Activated T-cell treated with anti-CD3 and anti-CD28 coated beads, Interleukin-2, amount 50 U/mL, for 4 hours (primary cell): Measurements from ENCODE around the gene SDR42E1. TPM values are rescaled to one million over a fixed set of nuclear protein-coding genes. Genes with fewer than 3 reads are reported as not detected.

Experiments used
- ATAC-seq, 2 donors: fragments of 200-7000 bp; cut with Tn5 transposase; one replicate each; pipeline ENCODE4 v1.10.0; 2021
- DNase-seq: peaks from one replicate; pipeline ENCODE4 v3.0.0-alpha.2; 2020
- H3K27me3 Mint-ChIP-seq: one replicate; pipeline ENCODE4 v1.8.0; 2021; ENCODE audit warnings: low read depth, mixed read lengths
- H3K36me3 Mint-ChIP-seq: one replicate; pipeline ENCODE4 v1.8.0; 2022; ENCODE audit warnings: mixed read lengths; ENCODE audit not compliant: insufficient read depth
- H3K4me1 Mint-ChIP-seq: one replicate; pipeline ENCODE4 v1.8.0; 2021; ENCODE audit warnings: low read depth, mixed read lengths
- H3K4me3 Mint-ChIP-seq: one replicate; pipeline ENCODE4 v1.8.0; 2021; ENCODE audit warnings: mild to moderate bottlenecking, moderate library complexity, mixed read lengths
- H3K9me3 Mint-ChIP-seq: one replicate; pipeline ENCODE4 v1.8.0; 2021; ENCODE audit warnings: mixed read lengths
- total RNA-seq, 3 donors: library from RNA; stranded (reverse); gene quantifications; one replicate each; pipeline ENCODE4 v1.2.1, GENCODE V29; 2021

Gene SDR42E1
- total RNA-seq: 1 to 10 TPM; 2.0 to 5.7 (median 5.5) TPM

GRCh38 chr16:82011199-82011641, at the start of gene SDR42E1:
Gene SDR42E1, minus strand, starts transcription at chr16:82011470. Its CDS starts 10,612 bp downstream, at chr16:82000858.
- Mint-ChIP-seq H3K9me3 (peaks cover 20% of the 10 kb centered on the region), H3K36me3 (peaks cover 6% of the 10 kb centered on the region), H3K4me3 (peak within 1 kb of the TSS; percentile 78), H3K27me3 (peaks cover 17% of the 10 kb centered on the region), H3K4me1 (peaks cover 11% of the 10 kb centered on the region)
- ATAC-seq: peak; percentile 88 to 92
- DNase-seq: peak; percentile 58

GRCh38 chr16:82059983-82060421, 48.7 kb upstream of the SDR42E1 start:
- no peak for ATAC-seq
- DNase-seq: no peak
- Mint-ChIP-seq H3K36me3 (no peaks in the 10 kb centered on the region), H3K4me3 (no peak overlapping the region), H3K4me1 (no peaks in the 10 kb centered on the region), H3K27me3 (peaks cover 5% of the 10 kb centered on the region), H3K9me3 (no peaks in the 10 kb centered on the region)

GRCh38 chr16:82059161-82059982, 48.1 kb upstream of the SDR42E1 start:
- no peak for ATAC-seq
- H3K9me3 Mint-ChIP-seq: no peaks in the 10 kb centered on the region
- H3K27me3 Mint-ChIP-seq: peaks cover 5% of the 10 kb centered on the region
- H3K4me3 Mint-ChIP-seq: no peak overlapping the region
- no peaks in the 10 kb centered on the region for H3K36me3 Mint-ChIP-seq
- DNase-seq: no peak
- no peaks in the 10 kb centered on the region for H3K4me1 Mint-ChIP-seq

- H3K36me3 Mint-ChIP-seq: no peaks in the 10 kb centered on the region
- no peak for DNase-seq
- H3K27me3 Mint-ChIP-seq: peaks cover 5% of the 10 kb centered on the region
- H3K4me3 Mint-ChIP-seq: no peak overlapping the region
- no peaks in the 10 kb centered on the region for H3K9me3 Mint-ChIP-seq
- ATAC-seq: no peak
- no peaks in the 10 kb centered on the region for H3K4me1 Mint-ChIP-seq
Observed at GRCh38 chr16:82056550-82056896, 45.3 kb upstream of the SDR42E1 start.

GRCh38 chr16:82055728-82056549, 44.7 kb upstream of the SDR42E1 start:
- Mint-ChIP-seq H3K9me3 (no peaks in the 10 kb centered on the region), H3K4me1 (no peaks in the 10 kb centered on the region), H3K36me3 (no peaks in the 10 kb centered on the region), H3K27me3 (peaks cover 5% of the 10 kb centered on the region), H3K4me3 (no peak overlapping the region)
- no peak for DNase-seq
- no peak for ATAC-seq

- no peaks in the 10 kb centered on the region for H3K36me3 Mint-ChIP-seq
- DNase-seq: no peak
- H3K27me3 Mint-ChIP-seq: peaks cover 4% of the 10 kb centered on the region
- no peak for ATAC-seq
- H3K9me3 Mint-ChIP-seq: no peaks in the 10 kb centered on the region
- H3K4me1 Mint-ChIP-seq: no peaks in the 10 kb centered on the region
- no peak overlapping the region for H3K4me3 Mint-ChIP-seq
Observed at GRCh38 chr16:82055117-82055516, 43.8 kb upstream of the SDR42E1 start.

GRCh38 chr16:82051656-82052055, 40.4 kb upstream of the SDR42E1 start:
- no peaks in the 10 kb centered on the region for H3K36me3 Mint-ChIP-seq
- no peak overlapping the region for H3K4me3 Mint-ChIP-seq
- DNase-seq (no peak), ATAC-seq (no peak)
- H3K27me3 Mint-ChIP-seq: peaks cover 7% of the 10 kb centered on the region
- H3K4me1 Mint-ChIP-seq: no peaks in the 10 kb centered on the region
- H3K9me3 Mint-ChIP-seq: no peaks in the 10 kb centered on the region

GRCh38 chr16:82050909-82051357, 39.7 kb upstream of the SDR42E1 start:
- Mint-ChIP-seq H3K4me3 (no peak overlapping the region), H3K36me3 (no peaks in the 10 kb centered on the region), H3K9me3 (no peaks in the 10 kb centered on the region), H3K4me1 (no peaks in the 10 kb centered on the region), H3K27me3 (peaks cover 7% of the 10 kb centered on the region)
- DNase-seq (no peak), ATAC-seq (no peak)

- ATAC-seq: no peak
- no peak overlapping the region for H3K4me3 Mint-ChIP-seq
- H3K27me3 Mint-ChIP-seq: peaks cover 7% of the 10 kb centered on the region
- DNase-seq: no peak
- H3K4me1 Mint-ChIP-seq: no peaks in the 10 kb centered on the region
- H3K9me3 Mint-ChIP-seq: no peaks in the 10 kb centered on the region
- H3K36me3 Mint-ChIP-seq: no peaks in the 10 kb centered on the region
Observed at GRCh38 chr16:82050506-82050905, 39.2 kb upstream of the SDR42E1 start.

- no peak for DNase-seq
- no peaks in the 10 kb centered on the region for H3K9me3 Mint-ChIP-seq
- no peaks in the 10 kb centered on the region for H3K4me1 Mint-ChIP-seq
- no peak for ATAC-seq
- no peaks in the 10 kb centered on the region for H3K36me3 Mint-ChIP-seq
- H3K4me3 Mint-ChIP-seq: no peak overlapping the region
- peaks cover 7% of the 10 kb centered on the region for H3K27me3 Mint-ChIP-seq
Observed at GRCh38 chr16:82049484-82049883, 38.2 kb upstream of the SDR42E1 start.

GRCh38 chr16:82047787-82048186, 36.5 kb upstream of the SDR42E1 start:
- no peak overlapping the region for H3K4me3 Mint-ChIP-seq
- no peaks in the 10 kb centered on the region for H3K9me3 Mint-ChIP-seq
- no peaks in the 10 kb centered on the region for H3K36me3 Mint-ChIP-seq
- DNase-seq (no peak), ATAC-seq (no peak)
- no peaks in the 10 kb centered on the region for H3K4me1 Mint-ChIP-seq
- peaks cover 5% of the 10 kb centered on the region for H3K27me3 Mint-ChIP-seq

- DNase-seq (no peak), ATAC-seq (no peak)
- Mint-ChIP-seq H3K4me1 (no peaks in the 10 kb centered on the region), H3K27me3 (peaks cover 5% of the 10 kb centered on the region), H3K9me3 (no peaks in the 10 kb centered on the region), H3K4me3 (no peak overlapping the region), H3K36me3 (no peaks in the 10 kb centered on the region)
Observed at GRCh38 chr16:82047374-82047773, 36.1 kb upstream of the SDR42E1 start.

- H3K4me3 Mint-ChIP-seq: no peak overlapping the region
- no peaks in the 10 kb centered on the region for H3K9me3 Mint-ChIP-seq
- no peaks in the 10 kb centered on the region for H3K4me1 Mint-ChIP-seq
- peaks cover 5% of the 10 kb centered on the region for H3K27me3 Mint-ChIP-seq
- ATAC-seq: no peak
- no peak for DNase-seq
- no peaks in the 10 kb centered on the region for H3K36me3 Mint-ChIP-seq
Observed at GRCh38 chr16:82046941-82047340, 35.7 kb upstream of the SDR42E1 start.

GRCh38 chr16:82046541-82046940, 35.3 kb upstream of the SDR42E1 start:
- H3K4me3 Mint-ChIP-seq: no peak overlapping the region
- ATAC-seq (no peak), DNase-seq (no peak)
- peaks cover 5% of the 10 kb centered on the region for H3K27me3 Mint-ChIP-seq
- no peaks in the 10 kb centered on the region for H3K4me1 Mint-ChIP-seq
- no peaks in the 10 kb centered on the region for H3K9me3 Mint-ChIP-seq
- no peaks in the 10 kb centered on the region for H3K36me3 Mint-ChIP-seq
